Panc1 (cell line): ENCODE measurements around the gene AVEN. TPM values are rescaled to one million over a fixed set of nuclear protein-coding genes. Genes with fewer than 3 reads are reported as not detected.

Source experiments
- ATAC-seq: fragments of 200-7000 bp; cut with Tn5 transposase; 2 replicates; pipeline ENCODE4 v1.9.1; 2020; ENCODE audit warnings: mild to moderate bottlenecking, moderate library complexity
- BruUV-seq: library from RNA; stranded (reverse); fragments of 400-500 nt; replicated peaks from 2 replicates; lab custom pipeline; 2021; lab: Mats Ljungman, UMichigan
- CTCF ChIA-PET: fragments of 300-600 bp; sonication (Branson Sonifier 250); formaldehyde crosslinking; loops from one replicate; lab custom pipeline; 2022; ENCODE audit warnings: antibody characterized with exemption; lab: Charles Lee
- POLR2A ChIA-PET: fragments of 300-600 bp; sonication (Branson Sonifier 250); formaldehyde crosslinking; loops from one replicate; lab custom pipeline; 2022; ENCODE audit warnings: antibody characterized with exemption; lab: Charles Lee
- DNase-seq: peaks from one replicate; pipeline ENCODE4 v3.0.0-alpha.2; 2010; ENCODE audit warnings: low read depth, low spot score
- H3K27ac ChIP-seq: 2 replicates; pipeline ENCODE4 v1.5.1; 2011; ENCODE audit warnings: mild to moderate bottlenecking, low read length, inconsistent platforms
- H3K27me3 ChIP-seq: fragments of 200-500 bp; sonication (Bioruptor generic); 2 replicates; pipeline ENCODE4 v1.6.0; 2014; ENCODE audit warnings: low read length, inconsistent platforms; ENCODE audit not compliant: control insufficient read depth, insufficient read depth
- H3K36me3 ChIP-seq: fragments of 200-500 bp; sonication (Bioruptor generic); 2 replicates; pipeline ENCODE4 v1.5.1; 2014; ENCODE audit warnings: inconsistent platforms, mild to moderate bottlenecking, low read length, moderate library complexity; ENCODE audit not compliant: control insufficient read depth, insufficient read depth
- H3K4me1 ChIP-seq: 2 replicates; pipeline ENCODE4 v1.5.1; 2011; ENCODE audit warnings: inconsistent platforms, mild to moderate bottlenecking, low read length, moderate library complexity; ENCODE audit not compliant: control insufficient read depth, insufficient read depth
- H3K4me3 ChIP-seq, 2 experiments: 2 replicates each; pipeline ENCODE4 v1.5.1; 2011 to 2012; ENCODE audit warnings: low read depth in 2 of 2, low read length in 2 of 2, mild to moderate bottlenecking in 2 of 2, inconsistent platforms in 1 of 2, moderate library complexity in 1 of 2
- H3K9me3 ChIP-seq: fragments of 200-500 bp; sonication (Bioruptor generic); 2 replicates; pipeline ENCODE4 v1.5.1; 2014; ENCODE audit warnings: low read depth, mild to moderate bottlenecking, inconsistent platforms, low read length, moderate library complexity; ENCODE audit not compliant: control insufficient read depth, insufficient read depth
- CTCF ChIP-seq: fragments of 450-650 bp; IDR thresholded peaks from 2 replicates; pipeline ENCODE4 v1.5.1; 2017; ENCODE audit warnings: mild to moderate bottlenecking
- POLR2AphosphoS5 ChIP-seq: IDR thresholded peaks from 2 replicates; pipeline ENCODE4 v1.6.1; 2012; ENCODE audit warnings: mild to moderate bottlenecking, low read depth, low read length, moderate library complexity
- SIN3A ChIP-seq: IDR thresholded peaks from 2 replicates; pipeline ENCODE4 v1.6.1; 2012; ENCODE audit warnings: low read depth, mild to moderate bottlenecking, low read length, moderate library complexity, borderline replicate concordance; ENCODE audit not compliant: insufficient read depth
- TCF7L2 ChIP-seq: IDR thresholded peaks from 2 replicates; pipeline ENCODE4 v1.6.1; 2011; ENCODE audit warnings: mild to moderate bottlenecking, low read depth, low read length, inconsistent platforms
- in situ Hi-C: cut with HindIII; loops from 2 replicates; pipeline ENCODE4 v1.10.0; 2016; ENCODE audit warnings: low sequenced_read_pairs, low pct_unique_long_range_greater_than_20kb
- intact Hi-C: fragments of 100-400 bp; cut with micrococcal nuclease; formaldehyde crosslinking; loops from one replicate; pipeline ENCODE4 v1.10.0; 2022; ENCODE audit not compliant: unreplicated experiment
- total RNA-seq: library from RNA; stranded (reverse); gene quantifications from one replicate; pipeline ENCODE4 v1.2.1, GENCODE V29; 2021; ENCODE audit not compliant: unreplicated experiment
- TF ChIP-seq, protein P1 (sequence below), 2 experiments: IDR thresholded peaks; 2 replicates each; pipeline ENCODE4 v1.6.1; 2011 to 2012; ENCODE audit warnings: low read depth in 2 of 2, control low read depth in 1 of 2, low read length in 1 of 2, mild to moderate bottlenecking in 1 of 2, moderate library complexity in 1 of 2; ENCODE audit not compliant: insufficient read depth in 1 of 2

The AVEN gene
- total RNA-seq, 1 experiment from 2014 or later = 18.4 TPM

DNA sequence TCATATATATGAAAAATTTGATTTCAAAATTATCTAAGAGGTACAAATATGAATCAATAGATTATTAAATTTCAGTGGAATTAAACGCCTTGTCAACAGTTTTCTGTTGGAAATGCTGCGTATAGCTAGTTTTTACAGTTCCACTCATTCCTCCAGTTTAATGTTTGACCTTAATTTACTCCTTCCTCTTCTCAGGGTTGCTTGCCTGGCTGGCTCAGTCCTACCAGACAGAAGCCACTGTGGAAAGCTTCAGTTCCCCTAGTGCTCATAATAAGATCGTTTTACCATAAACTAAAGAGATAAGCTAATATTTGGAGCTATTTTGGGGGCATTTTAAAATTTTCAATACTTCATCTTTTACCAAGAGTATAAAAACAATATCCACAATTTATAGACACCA lies 39.9 kb upstream of the AVEN start:
- ATAC-seq = no peak
- no peaks in the 10 kb centered on the region for H3K27me3 ChIP-seq
- CTCF ChIA-PET = no interaction called here
- no TSS peak for BruUV-seq
- POLR2A ChIA-PET = no interaction called here
- H3K4me3 ChIP-seq = no peak overlapping the region
- no peaks in the 10 kb centered on the region for H3K4me1 ChIP-seq
- in situ Hi-C loops (no loop called here), intact Hi-C loops (no loop called here)
- TF ChIP-seq, protein P1, sequence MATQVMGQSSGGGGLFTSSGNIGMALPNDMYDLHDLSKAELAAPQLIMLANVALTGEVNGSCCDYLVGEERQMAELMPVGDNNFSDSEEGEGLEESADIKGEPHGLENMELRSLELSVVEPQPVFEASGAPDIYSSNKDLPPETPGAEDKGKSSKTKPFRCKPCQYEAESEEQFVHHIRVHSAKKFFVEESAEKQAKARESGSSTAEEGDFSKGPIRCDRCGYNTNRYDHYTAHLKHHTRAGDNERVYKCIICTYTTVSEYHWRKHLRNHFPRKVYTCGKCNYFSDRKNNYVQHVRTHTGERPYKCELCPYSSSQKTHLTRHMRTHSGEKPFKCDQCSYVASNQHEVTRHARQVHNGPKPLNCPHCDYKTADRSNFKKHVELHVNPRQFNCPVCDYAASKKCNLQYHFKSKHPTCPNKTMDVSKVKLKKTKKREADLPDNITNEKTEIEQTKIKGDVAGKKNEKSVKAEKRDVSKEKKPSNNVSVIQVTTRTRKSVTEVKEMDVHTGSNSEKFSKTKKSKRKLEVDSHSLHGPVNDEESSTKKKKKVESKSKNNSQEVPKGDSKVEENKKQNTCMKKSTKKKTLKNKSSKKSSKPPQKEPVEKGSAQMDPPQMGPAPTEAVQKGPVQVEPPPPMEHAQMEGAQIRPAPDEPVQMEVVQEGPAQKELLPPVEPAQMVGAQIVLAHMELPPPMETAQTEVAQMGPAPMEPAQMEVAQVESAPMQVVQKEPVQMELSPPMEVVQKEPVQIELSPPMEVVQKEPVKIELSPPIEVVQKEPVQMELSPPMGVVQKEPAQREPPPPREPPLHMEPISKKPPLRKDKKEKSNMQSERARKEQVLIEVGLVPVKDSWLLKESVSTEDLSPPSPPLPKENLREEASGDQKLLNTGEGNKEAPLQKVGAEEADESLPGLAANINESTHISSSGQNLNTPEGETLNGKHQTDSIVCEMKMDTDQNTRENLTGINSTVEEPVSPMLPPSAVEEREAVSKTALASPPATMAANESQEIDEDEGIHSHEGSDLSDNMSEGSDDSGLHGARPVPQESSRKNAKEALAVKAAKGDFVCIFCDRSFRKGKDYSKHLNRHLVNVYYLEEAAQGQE (IDR thresholded peaks at IDR 0.05; ENCODE audit: insufficient read depth in 1 of 2, low read depth in 2 of 2, low read length in 1 of 2) = no peak
- TF ChIP-seq POLR2AphosphoS5 = no peak
- TF ChIP-seq SIN3A = no peak
- no peak for TF ChIP-seq CTCF
- TF ChIP-seq TCF7L2 = no peak
- no peak overlapping the region for H3K27ac ChIP-seq
- no peaks in the 10 kb centered on the region for H3K36me3 ChIP-seq
- no peaks in the 10 kb centered on the region for H3K9me3 ChIP-seq
- no peak for DNase-seq

DNA sequence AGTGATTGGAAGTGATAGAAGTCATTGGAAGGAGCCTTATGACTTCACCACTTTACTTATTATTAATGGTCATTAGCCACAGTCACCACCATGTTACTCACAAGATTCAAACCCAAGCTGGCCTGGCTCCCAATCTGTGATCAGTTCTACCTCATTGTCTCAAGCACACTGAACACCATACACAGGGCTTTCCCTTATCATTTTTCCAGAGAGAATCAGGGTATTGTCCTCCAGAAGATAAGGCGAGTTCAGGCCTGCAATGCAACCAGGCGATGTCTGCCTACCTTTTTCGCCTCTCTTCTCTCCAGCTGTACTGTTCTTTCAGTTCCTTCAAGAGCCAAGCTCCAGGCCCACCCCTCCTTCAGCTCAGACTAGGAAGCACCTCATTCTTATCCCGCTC lies 37.8 kb upstream of the AVEN start:
- intact Hi-C loops (no loop called here), in situ Hi-C loops (no loop called here)
- H3K27ac ChIP-seq = no peak overlapping the region
- no peak for ATAC-seq
- no peaks in the 10 kb centered on the region for H3K36me3 ChIP-seq
- TF ChIP-seq, protein P1 (IDR thresholded peaks at IDR 0.05; ENCODE audit: insufficient read depth in 1 of 2, low read depth in 2 of 2, low read length in 1 of 2) = no peak
- no peak for TF ChIP-seq CTCF
- TF ChIP-seq POLR2AphosphoS5 = no peak
- TF ChIP-seq SIN3A = no peak
- no peak for TF ChIP-seq TCF7L2
- no peak for DNase-seq
- BruUV-seq = no TSS peak
- no peaks in the 10 kb centered on the region for H3K4me1 ChIP-seq
- ChIA-PET CTCF (no interaction called here), POLR2A (no interaction called here)
- no peaks in the 10 kb centered on the region for H3K9me3 ChIP-seq
- H3K4me3 ChIP-seq = no peak overlapping the region
- H3K27me3 ChIP-seq = no peaks in the 10 kb centered on the region
